Activated CD4-positive, alpha-beta T cell treated with anti-CD3 and anti-CD28 coated beads for 36 hours (primary cell): ENCODE measurements around the gene C8B. TPM values are rescaled to one million over a fixed set of nuclear protein-coding genes. Genes with fewer than 3 reads are reported as not detected.

Experiments used
- ATAC-seq: fragments of 200-7000 bp; cut with Tn5 transposase; one replicate; pipeline ENCODE4 v1.10.0; 2021; ENCODE audit warnings: mild to moderate bottlenecking, moderate library complexity
- CTCF ChIA-PET: fragments of 350-600 bp; sonication (Branson Sonifier 250); formaldehyde crosslinking; loops from one replicate; lab custom pipeline; 2021; ENCODE audit warnings: antibody characterized with exemption; lab: Charles Lee
- POLR2A ChIA-PET: fragments of 350-600 bp; sonication (Branson Sonifier 250); formaldehyde crosslinking; loops from one replicate; lab custom pipeline; 2021; ENCODE audit warnings: antibody characterized with exemption, inconsistent platforms; lab: Charles Lee
- DNase-seq: peaks from one replicate; pipeline ENCODE4 v3.0.0-alpha.2; 2020
- H3K27ac Mint-ChIP-seq: one replicate; pipeline ENCODE4 v1.8.0; 2021; ENCODE audit warnings: mixed read lengths
- H3K27me3 Mint-ChIP-seq: one replicate; pipeline ENCODE4 v1.8.0; 2021; ENCODE audit warnings: mixed read lengths
- H3K36me3 Mint-ChIP-seq: one replicate; pipeline ENCODE4 v1.8.0; 2021; ENCODE audit warnings: low read depth, mixed read lengths
- H3K4me1 Mint-ChIP-seq: one replicate; pipeline ENCODE4 v1.8.0; 2021; ENCODE audit warnings: mixed read lengths
- H3K4me3 Mint-ChIP-seq: one replicate; pipeline ENCODE4 v1.8.0; 2021; ENCODE audit warnings: mild to moderate bottlenecking, moderate library complexity, mixed read lengths
- H3K9me3 Mint-ChIP-seq: one replicate; pipeline ENCODE4 v1.8.0; 2021; ENCODE audit warnings: low read depth, mixed read lengths
- intact Hi-C, 2 experiments: fragments of 100-400 bp; cut with DNase I in 1 of 2; cut with micrococcal nuclease in 1 of 2; formaldehyde crosslinking; loops; one replicate each; pipeline versions ENCODE4 v1.14.2 to v1.15.1; 2022 to 2024; cut with DNase I, micrococcal nuclease
- total RNA-seq, 2 experiments: library from RNA; stranded (reverse); gene quantifications; one replicate each; pipeline ENCODE4 v1.2.3, GENCODE V29; 2021

The C8B gene
- total RNA-seq, 2 experiments from 2014 or later: not detected

- no peaks in the 10 kb centered on the region for H3K9me3 Mint-ChIP-seq
- no peak overlapping the region for H3K27ac Mint-ChIP-seq
- ChIA-PET CTCF (interaction anchor here (0.9 kb wide), 1 partner anchor 78 kb away, joined by 3 read pairs; no protein-coding TSS in a partner anchor), POLR2A (no interaction called here)
- peaks cover 5% of the 10 kb centered on the region for H3K27me3 Mint-ChIP-seq
- ATAC-seq (no peak), DNase-seq (no peak)
- intact Hi-C loops: no loop called here
- H3K4me3 Mint-ChIP-seq: no peak overlapping the region
- no peaks in the 10 kb centered on the region for H3K36me3 Mint-ChIP-seq
- no peaks in the 10 kb centered on the region for H3K4me1 Mint-ChIP-seq
Measured at GRCh38 chr1:56890229-56890628, 75.6 kb downstream of the C8B start.

- intact Hi-C loops: no loop called here
- CTCF ChIA-PET: no interaction called here
- peaks cover 3% of the 10 kb centered on the region for H3K27me3 Mint-ChIP-seq
- ATAC-seq (no peak), DNase-seq (no peak)
- H3K4me1 Mint-ChIP-seq: no peaks in the 10 kb centered on the region
- no peak overlapping the region for H3K4me3 Mint-ChIP-seq
- no peaks in the 10 kb centered on the region for H3K9me3 Mint-ChIP-seq
- no peaks in the 10 kb centered on the region for H3K36me3 Mint-ChIP-seq
- POLR2A ChIA-PET: no interaction called here
- no peak overlapping the region for H3K27ac Mint-ChIP-seq
Measured at GRCh38 chr1:56881417-56881816, 84.4 kb downstream of the C8B start.

GRCh38 chr1:56880774-56881173, 85.0 kb downstream of the C8B start:
- no peak overlapping the region for H3K27ac Mint-ChIP-seq
- DNase-seq: no peak
- no peaks in the 10 kb centered on the region for H3K9me3 Mint-ChIP-seq
- ChIA-PET POLR2A (no interaction called here), CTCF (no interaction called here)
- ATAC-seq: no peak
- peaks cover 3% of the 10 kb centered on the region for H3K27me3 Mint-ChIP-seq
- H3K4me3 Mint-ChIP-seq: no peak overlapping the region
- no peaks in the 10 kb centered on the region for H3K4me1 Mint-ChIP-seq
- intact Hi-C loops: no loop called here
- H3K36me3 Mint-ChIP-seq: no peaks in the 10 kb centered on the region

Other genes starting within 250 kb of the C8B start
- not detected for gene FYB2, start 146.6 kb downstream of the C8B start, total RNA-seq
- gene C8A, start 111.2 kb downstream of the C8B start, total RNA-seq: not detected